Breast epithelium (tissue), 4 donors: ENCODE data around the gene AIM2. TPM values are rescaled to one million over a fixed set of nuclear protein-coding genes. Genes with fewer than 3 reads are reported as not detected.

ENCODE experiments used
- DNase-seq, 2 donors: peaks; one replicate each; pipeline ENCODE4 v3.0.0-alpha.2; 2019; ENCODE audit warnings: low spot score in 2 of 2
- H3K27ac ChIP-seq, 2 donors: fragments of 200-600 bp; sonication (generic) in 1 of 2; one replicate each; pipeline ENCODE4 v1.5.1; 2016 to 2019; ENCODE audit warnings: mild to moderate bottlenecking in 1 of 2
- H3K27me3 ChIP-seq, 2 donors: fragments of 200-600 bp; sonication (generic) in 1 of 2; one replicate each; pipeline versions ENCODE4 v1.5.1 to v1.6.0; 2017 to 2019; ENCODE audit warnings: control low read depth in 1 of 2, mild to moderate bottlenecking in 1 of 2
- H3K36me3 ChIP-seq: fragments of 200-600 bp; one replicate; pipeline ENCODE4 v1.5.1; 2019
- H3K4me1 ChIP-seq, 2 donors: fragments of 200-600 bp; sonication (generic); one replicate each; pipeline ENCODE4 v1.5.1; 2016 to 2019; ENCODE audit warnings: control low read depth in 1 of 2
- H3K4me3 ChIP-seq, 3 donors: fragments of 200-600 bp; sonication (generic); 1 replicate in 2 of 3; 2 replicates in 1 of 3; pipeline ENCODE4 v1.5.1; 2016 to 2019; ENCODE audit warnings: mild to moderate bottlenecking in 3 of 3, moderate library complexity in 2 of 3
- H3K9me3 ChIP-seq, 2 donors: fragments of 200-600 bp; sonication (generic) in 1 of 2; one replicate each; pipeline ENCODE4 v1.5.1; 2016 to 2019; ENCODE audit warnings: control low read depth in 1 of 2
- CTCF ChIP-seq, 3 donors: fragments of 450-650 bp; IDR thresholded peaks; one replicate each; pipeline ENCODE4 v1.5.1; 2016 to 2017; ENCODE audit warnings: antibody characterized with exemption in 3 of 3, mild to moderate bottlenecking in 3 of 3, moderate library complexity in 3 of 3
- POLR2A ChIP-seq: fragments of 450-650 bp; IDR thresholded peaks from one replicate; pipeline ENCODE4 v1.6.1; 2016; ENCODE audit warnings: antibody characterized with exemption, mild to moderate bottlenecking, moderate library complexity
- POLR2AphosphoS5 ChIP-seq, 3 donors: sonication (generic); formaldehyde crosslinking; IDR thresholded peaks; one replicate each; pipeline ENCODE4 v1.6.1; 2017; ENCODE audit warnings: antibody characterized with exemption in 3 of 3
- intact Hi-C: fragments of 100-400 bp; cut with DNase I; formaldehyde crosslinking; loops from one replicate; pipeline ENCODE4 v1.15.1; 2023; ENCODE audit warnings: low total_unique reads
- total RNA-seq, 3 donors: library from RNA; depleted of rRNA; stranded (reverse); fragments of >200 nt; gene quantifications; one replicate each; pipeline ENCODE4 v1.1.0, GENCODE V29; 2016

Gene AIM2
- total RNA-seq, 3 donors from 2014 or later: 0.32 to 1.6 (median 0.73) TPM

DNA sequence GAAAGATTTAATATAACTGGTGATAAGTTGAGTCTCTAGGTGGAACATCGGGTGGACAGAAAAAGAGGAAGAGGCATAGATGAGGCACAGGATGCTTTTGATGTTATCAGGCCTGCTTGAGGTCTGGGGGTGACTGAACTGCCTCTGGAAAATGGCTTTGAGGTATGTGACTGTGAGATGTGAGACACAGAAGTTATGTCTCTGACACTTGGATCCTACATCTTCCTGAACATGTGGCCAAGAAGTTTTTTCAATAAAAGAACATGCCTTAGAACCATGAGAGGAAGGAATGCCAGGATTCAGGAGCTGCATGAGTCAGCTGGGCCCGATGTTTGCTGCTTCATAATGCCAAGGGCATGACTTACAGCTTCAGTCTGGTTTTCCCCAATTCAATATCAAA lies 11.5 kb upstream of the AIM2 start:
- no peaks in the 10 kb centered on the region for H3K36me3 ChIP-seq
- DNase-seq: no peak
- no peak overlapping the region for H3K4me3 ChIP-seq
- no peak overlapping the region for H3K27ac ChIP-seq
- H3K4me1 ChIP-seq: no peaks in the 10 kb centered on the region
- no peak for TF ChIP-seq CTCF (IDR thresholded peaks at IDR 0.05)
- TF ChIP-seq POLR2A: no peak
- TF ChIP-seq POLR2AphosphoS5 (IDR thresholded peaks at IDR 0.05): no peak
- H3K9me3 ChIP-seq: no peaks in the 10 kb centered on the region
- no peaks in the 10 kb centered on the region for H3K27me3 ChIP-seq
- intact Hi-C loops: no loop called here

- no peaks in the 10 kb centered on the region for H3K27me3 ChIP-seq
- H3K4me3 ChIP-seq: no peak overlapping the region
- H3K36me3 ChIP-seq: no peaks in the 10 kb centered on the region
- no peaks in the 10 kb centered on the region for H3K9me3 ChIP-seq
- TF ChIP-seq POLR2AphosphoS5 (IDR thresholded peaks at IDR 0.05) (no peak), POLR2A (no peak), CTCF (IDR thresholded peaks at IDR 0.05) (no peak)
- intact Hi-C loops: no loop called here
- no peak for DNase-seq
- H3K4me1 ChIP-seq: no peaks in the 10 kb centered on the region
- no peak overlapping the region for H3K27ac ChIP-seq
Observed at GRCh38 chr1:159084867-159085266, 8.3 kb upstream of the AIM2 start.

DNA sequence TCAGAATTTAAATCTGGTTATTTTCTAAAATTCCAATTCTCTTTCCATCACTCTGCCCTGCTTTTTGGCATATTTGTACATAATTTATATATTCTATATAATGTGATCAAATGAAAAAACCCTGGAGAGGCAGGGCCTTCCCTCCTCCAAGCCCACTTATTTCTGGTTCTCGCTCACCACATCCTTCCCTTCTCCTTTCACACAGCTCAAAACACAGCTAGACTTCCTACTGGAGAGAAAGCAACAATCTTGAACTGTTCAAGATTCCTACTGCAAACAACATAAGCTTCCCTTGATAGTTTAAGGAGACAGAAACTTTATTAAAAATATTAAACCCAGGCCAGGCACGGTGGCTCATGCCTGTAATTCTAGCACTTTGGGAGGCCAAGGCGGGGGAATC lies 7.6 kb upstream of the AIM2 start:
- TF ChIP-seq POLR2A: no peak
- TF ChIP-seq CTCF (IDR thresholded peaks at IDR 0.05): no peak
- no peak for TF ChIP-seq POLR2AphosphoS5 (IDR thresholded peaks at IDR 0.05)
- Histone ChIP-seq H3K27ac (no peak overlapping the region), H3K36me3 (no peaks in the 10 kb centered on the region), H3K4me1 (no peaks in the 10 kb centered on the region), H3K4me3 (no peak overlapping the region), H3K27me3 (no peaks in the 10 kb centered on the region), H3K9me3 (no peaks in the 10 kb centered on the region)
- intact Hi-C loops: no loop called here
- no peak for DNase-seq

GRCh38 chr1:159083013-159083412 lies 6.4 kb upstream of the AIM2 start:
- H3K27me3 ChIP-seq: no peaks in the 10 kb centered on the region
- no peak overlapping the region for H3K4me3 ChIP-seq
- DNase-seq: no peak
- no peaks in the 10 kb centered on the region for H3K4me1 ChIP-seq
- no peaks in the 10 kb centered on the region for H3K36me3 ChIP-seq
- intact Hi-C loops: no loop called here
- no peak overlapping the region for H3K27ac ChIP-seq
- H3K9me3 ChIP-seq: no peaks in the 10 kb centered on the region
- TF ChIP-seq POLR2AphosphoS5 (IDR thresholded peaks at IDR 0.05) (no peak), CTCF (IDR thresholded peaks at IDR 0.05) (no peak), POLR2A (no peak)

- H3K4me3 ChIP-seq: no peak overlapping the region
- no peaks in the 10 kb centered on the region for H3K36me3 ChIP-seq
- no peaks in the 10 kb centered on the region for H3K27me3 ChIP-seq
- no peak for DNase-seq
- no peaks in the 10 kb centered on the region for H3K4me1 ChIP-seq
- intact Hi-C loops: no loop called here
- no peak overlapping the region for H3K27ac ChIP-seq
- TF ChIP-seq POLR2A (no peak), POLR2AphosphoS5 (IDR thresholded peaks at IDR 0.05) (no peak), CTCF (IDR thresholded peaks at IDR 0.05) (no peak)
- no peaks in the 10 kb centered on the region for H3K9me3 ChIP-seq
Observed at GRCh38 chr1:159081626-159082025, 5.1 kb upstream of the AIM2 start.
